H9 (cell line): ENCODE results near the gene DCP1B. TPM values are rescaled to one million over a fixed set of nuclear protein-coding genes. Genes with fewer than 3 reads are reported as not detected.
A peak's percentile ranks its signal among the peaks of the same experiment; 100 is the strongest.

Source experiments
- DNase-seq: peaks from one replicate; pipeline ENCODE4 v3.0.0-alpha.2; 2017
- H2AFZ ChIP-seq: one replicate; pipeline ENCODE4 v1.6.1; 2013; ENCODE audit warnings: mild to moderate bottlenecking, low read length, control low read depth, moderate library complexity
- H2AK5ac ChIP-seq: 2 replicates; pipeline ENCODE4 v1.6.1; 2013; ENCODE audit warnings: low read length, control low read depth, mixed read lengths; ENCODE audit not compliant: insufficient read length
- H2BK120ac ChIP-seq: one replicate; pipeline ENCODE4 v1.6.1; 2013; ENCODE audit warnings: low read depth, mild to moderate bottlenecking, low read length, control low read depth, inconsistent platforms; ENCODE audit not compliant: poor library complexity, severe bottlenecking
- H2BK12ac ChIP-seq: 2 replicates; pipeline ENCODE4 v1.6.1; 2013; ENCODE audit warnings: low read length, control low read depth, mixed read lengths, low read depth; ENCODE audit not compliant: insufficient read length
- H2BK15ac ChIP-seq: 2 replicates; pipeline ENCODE4 v1.6.1; 2013; ENCODE audit warnings: low read depth, low read length, control low read depth
- H2BK20ac ChIP-seq: one replicate; pipeline ENCODE4 v1.6.1; 2013; ENCODE audit warnings: low read depth, mild to moderate bottlenecking, low read length, control low read depth, inconsistent platforms; ENCODE audit not compliant: poor library complexity, severe bottlenecking
- H2BK5ac ChIP-seq: 2 replicates; pipeline ENCODE4 v1.6.1; 2013; ENCODE audit warnings: low read length, control low read depth, mixed read lengths; ENCODE audit not compliant: insufficient read length
- H3K14ac ChIP-seq: 2 replicates; pipeline ENCODE4 v1.6.1; 2013; ENCODE audit warnings: low read length, control low read depth; ENCODE audit not compliant: insufficient read depth
- H3K18ac ChIP-seq: 2 replicates; pipeline ENCODE4 v1.6.1; 2013; ENCODE audit warnings: low read depth, mild to moderate bottlenecking, mixed read lengths, low read length, control low read depth; ENCODE audit not compliant: insufficient read length
- H3K23ac ChIP-seq: 2 replicates; pipeline ENCODE4 v1.6.1; 2013; ENCODE audit warnings: low read length, control low read depth, mixed read lengths, low read depth; ENCODE audit not compliant: insufficient read length
- H3K23me2 ChIP-seq: 2 replicates; pipeline ENCODE4 v1.6.1; 2013; ENCODE audit warnings: low read depth, mild to moderate bottlenecking, mixed read lengths, low read length, control low read depth; ENCODE audit not compliant: insufficient read length, poor library complexity, severe bottlenecking
- H3K27ac ChIP-seq: 2 replicates; pipeline ENCODE4 v1.5.1; 2013; ENCODE audit warnings: low read length, control low read depth, mixed read lengths, low read depth; ENCODE audit not compliant: insufficient read length
- H3K27me3 ChIP-seq: 2 replicates; pipeline ENCODE4 v1.6.1; 2013; ENCODE audit warnings: low read length, control low read depth, inconsistent platforms; ENCODE audit not compliant: insufficient read depth
- H3K4ac ChIP-seq: 2 replicates; pipeline ENCODE4 v1.6.1; 2013; ENCODE audit warnings: low read depth, mild to moderate bottlenecking, control low read depth, inconsistent platforms, low read length, moderate library complexity
- H3K4me1 ChIP-seq: 2 replicates; pipeline ENCODE4 v1.6.1; 2013; ENCODE audit warnings: low read length, control low read depth, inconsistent platforms; ENCODE audit not compliant: insufficient read depth
- H3K4me2 ChIP-seq: 2 replicates; pipeline ENCODE4 v1.6.1; 2013; ENCODE audit warnings: low read length, control low read depth, mixed read lengths; ENCODE audit not compliant: insufficient read length, insufficient read depth
- H3K56ac ChIP-seq: 2 replicates; pipeline ENCODE4 v1.6.1; 2013; ENCODE audit warnings: low read depth, mild to moderate bottlenecking, mixed read lengths, low read length, control low read depth; ENCODE audit not compliant: insufficient read length
- H3K79me1 ChIP-seq: 2 replicates; pipeline ENCODE4 v1.6.1; 2013; ENCODE audit warnings: low read depth, mild to moderate bottlenecking, moderate library complexity, low read length, control low read depth, inconsistent platforms; ENCODE audit not compliant: insufficient read depth, poor library complexity, severe bottlenecking
- H3K79me2 ChIP-seq: 2 replicates; pipeline ENCODE4 v1.6.1; 2013; ENCODE audit warnings: low read length, control low read depth, inconsistent platforms; ENCODE audit not compliant: insufficient read depth
- H3K9ac ChIP-seq: 2 replicates; pipeline ENCODE4 v1.6.1; 2013; ENCODE audit warnings: low read length, control low read depth, mixed read lengths; ENCODE audit not compliant: insufficient read length; ENCODE audit errors: extremely low read depth
- H3K9me3 ChIP-seq: one replicate; pipeline ENCODE4 v1.6.1; 2013; ENCODE audit warnings: low read depth, low read length, inconsistent platforms; ENCODE audit not compliant: control insufficient read depth
- H3T11ph ChIP-seq: one replicate; pipeline ENCODE4 v1.6.1; 2013; ENCODE audit warnings: mild to moderate bottlenecking, low read length, control low read depth, inconsistent platforms
- H4K20me1 ChIP-seq: one replicate; pipeline ENCODE4 v1.6.1; 2013; ENCODE audit not compliant: control insufficient read depth, insufficient read length, insufficient read depth
- H4K5ac ChIP-seq: 2 replicates; pipeline ENCODE4 v1.6.1; 2013; ENCODE audit warnings: low read depth, mild to moderate bottlenecking, mixed read lengths, low read length, control low read depth; ENCODE audit not compliant: insufficient read length
- H4K8ac ChIP-seq: replicated peaks from 2 replicates; pipeline ENCODE4 v1.6.1; 2013; ENCODE audit warnings: low read length, control low read depth, mixed read lengths, low read depth; ENCODE audit not compliant: insufficient read length
- H4K91ac ChIP-seq: 2 replicates; pipeline ENCODE4 v1.6.1; 2013; ENCODE audit warnings: low read depth, mild to moderate bottlenecking, moderate library complexity, mixed read lengths, low read length, control low read depth; ENCODE audit not compliant: insufficient read length
- H3K27ac Mint-ChIP-seq, 3 experiments: 2 replicates in 2 of 3; 3 replicates in 1 of 3; pipeline ENCODE4 v1.8.0; 2020 to 2021; ENCODE audit warnings: mixed read lengths in 3 of 3, mild to moderate bottlenecking in 1 of 3, moderate library complexity in 1 of 3
- H3K27me3 Mint-ChIP-seq: 2 replicates; pipeline ENCODE4 v1.8.0; 2021; ENCODE audit warnings: low read depth, mild to moderate bottlenecking, moderate library complexity, mixed read lengths
- H3K36me3 Mint-ChIP-seq, 3 experiments: 2 replicates in 2 of 3; 3 replicates in 1 of 3; pipeline ENCODE4 v1.8.0; 2020 to 2021; ENCODE audit warnings: low read depth in 3 of 3, mixed read lengths in 3 of 3; ENCODE audit not compliant: insufficient read depth in 1 of 3
- H3K4me1 Mint-ChIP-seq, 2 experiments: 2 replicates each; pipeline ENCODE4 v1.8.0; 2020; ENCODE audit warnings: mixed read lengths in 2 of 2
- H3K4me3 Mint-ChIP-seq, 2 experiments: 2 replicates in 1 of 2; 3 replicates in 1 of 2; pipeline ENCODE4 v1.8.0; 2020 to 2021; ENCODE audit warnings: mild to moderate bottlenecking in 2 of 2, mixed read lengths in 2 of 2, moderate library complexity in 1 of 2
- H3K9me3 Mint-ChIP-seq, 2 experiments: 2 replicates in 1 of 2; 3 replicates in 1 of 2; pipeline ENCODE4 v1.8.0; 2020; ENCODE audit warnings: mild to moderate bottlenecking in 2 of 2, mixed read lengths in 2 of 2, moderate library complexity in 1 of 2
- CTCF ChIP-seq: fragments of 200-600 bp; sonication (generic); conservative IDR thresholded peaks from 3 replicates; pipeline ENCODE4 v1.8.0; 2021; ENCODE audit warnings: antibody characterized with exemption, mild to moderate bottlenecking
- WGBS: extraction: QIAGEN DNeasy Blood & Tissue Kit; methylation state at CpG from one replicate; pipeline ENCODE4 v1.1.7; 2013; ENCODE audit warnings: missing lambda C conversion rate, low lambda C conversion rate, mixed read lengths; ENCODE audit not compliant: insufficient read length; ENCODE audit errors: extremely low coverage; 5-methylcytosine and 5-hydroxymethylcytosine counted together
- total RNA-seq: library from RNA; stranded (reverse); gene quantifications from 2 replicates; pipeline ENCODE4 v1.2.1, GENCODE V29; 2021

Gene DCP1B
- total RNA-seq, 1 experiment from 2014 or later = 11.2 TPM

DNA sequence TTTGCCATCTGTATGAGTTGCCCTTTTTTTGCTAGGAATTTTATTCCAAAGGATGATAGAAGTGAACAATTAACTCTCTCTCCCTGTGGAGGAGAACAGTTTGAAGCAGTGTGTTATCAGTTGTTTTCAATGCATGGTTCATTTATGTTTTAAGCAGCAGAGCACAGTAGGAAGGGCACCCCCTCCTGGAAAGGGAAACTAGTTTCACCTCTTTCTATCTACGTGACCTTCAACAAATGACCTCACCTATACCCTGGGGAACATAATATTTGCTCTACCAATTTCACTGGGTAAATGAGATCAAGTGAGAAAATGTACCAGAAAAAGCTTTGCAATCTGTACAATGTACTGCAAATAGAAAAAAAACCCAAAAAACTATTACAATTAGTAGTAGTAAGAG is 5.4 kb upstream of the DCP1B start:
- H2BK12ac ChIP-seq = no peak overlapping the region
- H3K4me1 ChIP-seq = no peaks in the 10 kb centered on the region
- H3K27ac ChIP-seq = no peak overlapping the region
- no peaks in the 10 kb centered on the region for H3K9me3 ChIP-seq
- H4K8ac ChIP-seq = no peak overlapping the region
- H3K36me3 Mint-ChIP-seq = no peaks in the 10 kb centered on the region
- no peak overlapping the region for H2BK20ac ChIP-seq
- H4K91ac ChIP-seq = no peak overlapping the region
- H3K79me1 ChIP-seq = no peaks in the 10 kb centered on the region
- H4K20me1 ChIP-seq = no peaks in the 10 kb centered on the region
- no peak overlapping the region for H2AFZ ChIP-seq
- H3K27ac Mint-ChIP-seq = peak overlapping the region in 1 of 3 experiments; percentile 41; a peak in 1 of 7 replicates
- no peak overlapping the region for H3K4ac ChIP-seq
- no CpG with 5 or more reads among the region's 1 CpG for WGBS
- H3T11ph ChIP-seq = no peak overlapping the region
- peaks cover 3% of the 10 kb centered on the region for H3K23me2 ChIP-seq
- no peaks in the 10 kb centered on the region for H3K27me3 Mint-ChIP-seq
- H3K9me3 Mint-ChIP-seq = no peaks in the 10 kb centered on the region
- H2AK5ac ChIP-seq = no peak overlapping the region
- no peak overlapping the region for H2BK15ac ChIP-seq
- H2BK120ac ChIP-seq = no peak overlapping the region
- no peaks in the 10 kb centered on the region for H3K27me3 ChIP-seq
- H2BK5ac ChIP-seq = no peak overlapping the region
- TF ChIP-seq CTCF = peak; percentile 69
- no peaks in the 10 kb centered on the region for H3K79me2 ChIP-seq
- no peak overlapping the region for H3K4me2 ChIP-seq
- H3K23ac ChIP-seq = no peak overlapping the region
- DNase-seq = no peak
- H3K4me1 Mint-ChIP-seq = peaks cover 31 to 46% of the 10 kb centered on the region in 2 experiments
- H3K9ac ChIP-seq = no peak overlapping the region
- H4K5ac ChIP-seq = no peak overlapping the region
- no peak overlapping the region for H3K4me3 Mint-ChIP-seq
- H3K14ac ChIP-seq = no peak overlapping the region
- no peak overlapping the region for H3K18ac ChIP-seq
- H3K56ac ChIP-seq = no peak overlapping the region
